HEK293 (cell line): ENCODE results near the gene ABLIM2.

Experiments
- CTCF ChIA-PET: fragments of 350-600 bp; formaldehyde crosslinking; extraction: SDS; loops from one replicate; lab custom pipeline; 2021; ENCODE audit warnings: antibody characterized with exemption; lab: Yijun Ruan, JAX
- POLR2A ChIA-PET: fragments of 300-600 bp; formaldehyde crosslinking; extraction: SDS; loops from one replicate; lab custom pipeline; 2020; ENCODE audit warnings: antibody characterized with exemption, inconsistent platforms; lab: Yijun Ruan, JAX
- H3K27ac ChIP-seq: fragments of 200-500 bp; sonication (Bioruptor generic); 2 replicates; pipeline ENCODE4 v1.5.1; 2014; ENCODE audit warnings: low read depth, low read length, control low read depth, inconsistent platforms; ENCODE audit errors: extremely low read depth
- H3K36me3 ChIP-seq, 2 experiments: fragments of 200-500 bp in 1 of 2; sonication (Bioruptor generic) in 1 of 2; 1 replicate in 1 of 2; 2 replicates in 1 of 2; pipeline ENCODE4 v1.5.1; 2014 to 2017; ENCODE audit warnings: inconsistent platforms in 2 of 2, low read length in 2 of 2; ENCODE audit not compliant: control insufficient read depth in 2 of 2, insufficient read depth in 1 of 2
- H3K4me1 ChIP-seq: fragments of 200-500 bp; sonication (Bioruptor generic); 2 replicates; pipeline ENCODE4 v1.5.1; 2014; ENCODE audit warnings: mild to moderate bottlenecking, low read length, inconsistent platforms; ENCODE audit not compliant: control insufficient read depth, insufficient read depth
- H3K4me3 ChIP-seq: 2 replicates; pipeline ENCODE4 v1.5.1; 2011; ENCODE audit warnings: low read depth, mild to moderate bottlenecking, control low read depth, low read length, moderate library complexity
- H3K9me3 ChIP-seq: fragments of 200-500 bp; sonication (Bioruptor generic); 2 replicates; pipeline ENCODE4 v1.5.1; 2014; ENCODE audit warnings: low read depth, low read length, inconsistent platforms; ENCODE audit not compliant: control insufficient read depth, insufficient read depth
- GLIS1 ChIP-seq: fragments of 450-650 bp; formaldehyde crosslinking; IDR thresholded peaks from 2 replicates; pipeline ENCODE4 v1.5.1; 2016; ENCODE audit warnings: missing biosample characterization, missing genetic modification characterization
- KLF1 ChIP-seq: fragments of 450-650 bp; formaldehyde crosslinking; IDR thresholded peaks from 2 replicates; pipeline ENCODE4 v1.5.1; 2016; ENCODE audit warnings: missing biosample characterization, missing genetic modification characterization
- KLF10 ChIP-seq: fragments of 450-650 bp; IDR thresholded peaks from 2 replicates; pipeline ENCODE4 v1.5.1; 2018; ENCODE audit warnings: missing biosample characterization, mild to moderate bottlenecking, missing genetic modification characterization
- KLF8 ChIP-seq: fragments of 450-650 bp; formaldehyde crosslinking; IDR thresholded peaks from 2 replicates; pipeline ENCODE4 v1.5.1; 2016; ENCODE audit warnings: missing biosample characterization, missing genetic modification characterization
- MZF1 ChIP-seq: fragments of 450-650 bp; formaldehyde crosslinking; IDR thresholded peaks from 2 replicates; pipeline ENCODE4 v1.5.1; 2017; ENCODE audit warnings: missing biosample characterization, missing genetic modification characterization, borderline replicate concordance
- PBX3 ChIP-seq: sonication (generic); formaldehyde crosslinking; IDR thresholded peaks from 2 replicates; pipeline ENCODE4 v1.8.1; 2022; ENCODE audit warnings: mild to moderate bottlenecking, moderate library complexity, missing genetic modification reagents
- PRDM1 ChIP-seq: fragments of 450-650 bp; formaldehyde crosslinking; IDR thresholded peaks from 2 replicates; pipeline ENCODE4; 2016; ENCODE audit warnings: missing biosample characterization, missing genetic modification characterization
- PRDM6 ChIP-seq: fragments of 450-650 bp; formaldehyde crosslinking; IDR thresholded peaks from 2 replicates; pipeline ENCODE4 v1.5.1; 2017; ENCODE audit warnings: missing biosample characterization, missing genetic modification characterization
- RBAK ChIP-seq: fragments of 450-650 bp; formaldehyde crosslinking; IDR thresholded peaks from 2 replicates; pipeline ENCODE4 v1.5.1; 2016; ENCODE audit warnings: missing biosample characterization, missing genetic modification characterization
- SCRT2 ChIP-seq: fragments of 450-650 bp; formaldehyde crosslinking; IDR thresholded peaks from 2 replicates; pipeline ENCODE4 v1.5.1; 2016; ENCODE audit warnings: missing biosample characterization, missing genetic modification characterization
- SP3 ChIP-seq: fragments of 450-650 bp; formaldehyde crosslinking; IDR thresholded peaks from 2 replicates; pipeline ENCODE4 v1.5.1; 2016; ENCODE audit warnings: missing biosample characterization, missing genetic modification characterization
- SP7 ChIP-seq: fragments of 450-650 bp; formaldehyde crosslinking; IDR thresholded peaks from 2 replicates; pipeline ENCODE4 v1.5.1; 2016; ENCODE audit warnings: missing biosample characterization, missing genetic modification characterization
- TRIM28 ChIP-seq: IDR thresholded peaks from 2 replicates; pipeline ENCODE4 v1.6.1; 2011; ENCODE audit warnings: low read length, control low read depth, borderline replicate concordance
- ZBTB17 ChIP-seq: fragments of 450-650 bp; formaldehyde crosslinking; IDR thresholded peaks from 2 replicates; pipeline ENCODE4 v1.5.1; 2016; ENCODE audit warnings: missing biosample characterization, missing genetic modification characterization
- ZBTB20 ChIP-seq: fragments of 450-650 bp; formaldehyde crosslinking; IDR thresholded peaks from 2 replicates; pipeline ENCODE4 v1.5.1; 2016; ENCODE audit warnings: missing biosample characterization, missing genetic modification characterization
- ZBTB26 ChIP-seq: fragments of 450-650 bp; formaldehyde crosslinking; optimal IDR thresholded peaks from 2 replicates; pipeline ENCODE3; 2016; ENCODE audit warnings: missing biosample characterization, mild to moderate bottlenecking, missing genetic modification characterization
- ZBTB6 ChIP-seq: fragments of 450-650 bp; formaldehyde crosslinking; IDR thresholded peaks from 2 replicates; pipeline ENCODE4 v1.5.1; 2017; ENCODE audit warnings: missing biosample characterization, missing genetic modification characterization
- ZFP41 ChIP-seq: fragments of 450-650 bp; formaldehyde crosslinking; IDR thresholded peaks from 2 replicates; pipeline ENCODE4 v1.5.1; 2016; ENCODE audit warnings: missing biosample characterization, missing genetic modification characterization, borderline replicate concordance
- ZNF214 ChIP-seq: fragments of 450-650 bp; formaldehyde crosslinking; IDR thresholded peaks from 2 replicates; pipeline ENCODE4 v1.5.1; 2017; ENCODE audit warnings: missing biosample characterization, mild to moderate bottlenecking, missing genetic modification characterization, borderline replicate concordance
- ZNF23 ChIP-seq: fragments of 450-650 bp; formaldehyde crosslinking; IDR thresholded peaks from 2 replicates; pipeline ENCODE4 v1.5.1; 2016; ENCODE audit warnings: missing biosample characterization, missing genetic modification characterization, borderline replicate concordance
- ZNF24 ChIP-seq: fragments of 450-650 bp; formaldehyde crosslinking; IDR thresholded peaks from 2 replicates; pipeline ENCODE4 v1.5.1; 2016; ENCODE audit warnings: missing biosample characterization, missing genetic modification characterization
- ZNF341 ChIP-seq: fragments of 450-650 bp; formaldehyde crosslinking; IDR thresholded peaks from 2 replicates; pipeline ENCODE4; 2016; ENCODE audit warnings: low read depth, missing biosample characterization, missing genetic modification characterization
- ZNF350 ChIP-seq: fragments of 450-650 bp; formaldehyde crosslinking; IDR thresholded peaks from 2 replicates; pipeline ENCODE4 v1.5.0; 2017; ENCODE audit warnings: missing biosample characterization, mild to moderate bottlenecking, missing genetic modification characterization
- ZNF366 ChIP-seq: fragments of 450-650 bp; formaldehyde crosslinking; conservative IDR thresholded peaks from 2 replicates; pipeline ENCODE4 v1.5.1; 2016; ENCODE audit warnings: missing biosample characterization, missing genetic modification characterization
- ZNF473 ChIP-seq: fragments of 450-650 bp; formaldehyde crosslinking; IDR thresholded peaks from 2 replicates; pipeline ENCODE4 v1.5.1; 2017; ENCODE audit warnings: missing biosample characterization, missing genetic modification characterization
- ZNF510 ChIP-seq: fragments of 450-650 bp; formaldehyde crosslinking; IDR thresholded peaks from 2 replicates; pipeline ENCODE4 v1.5.1; 2018; ENCODE audit warnings: mild to moderate bottlenecking, missing genetic modification characterization, missing biosample characterization; ENCODE audit not compliant: insufficient replicate concordance
- ZNF529 ChIP-seq: fragments of 450-650 bp; formaldehyde crosslinking; IDR thresholded peaks from 2 replicates; pipeline ENCODE4 v1.5.1; 2017; ENCODE audit warnings: missing genetic modification characterization, missing biosample characterization; ENCODE audit not compliant: insufficient replicate concordance
- ZNF580 ChIP-seq: fragments of 450-650 bp; formaldehyde crosslinking; IDR thresholded peaks from 2 replicates; pipeline ENCODE4 v1.5.1; 2016; ENCODE audit warnings: missing biosample characterization, missing genetic modification characterization
- ZNF596 ChIP-seq: fragments of 450-650 bp; IDR thresholded peaks from 2 replicates; pipeline ENCODE4 v1.5.0; 2018; ENCODE audit warnings: missing biosample characterization, mild to moderate bottlenecking, missing genetic modification characterization, moderate library complexity
- ZNF639 ChIP-seq: fragments of 450-650 bp; formaldehyde crosslinking; IDR thresholded peaks from 2 replicates; pipeline ENCODE4 v1.5.1; 2016; ENCODE audit warnings: missing biosample characterization, missing genetic modification characterization
- ZNF76 ChIP-seq: fragments of 450-650 bp; formaldehyde crosslinking; IDR thresholded peaks from 2 replicates; pipeline ENCODE4; 2016; ENCODE audit warnings: low read depth, missing biosample characterization, missing genetic modification characterization, borderline replicate concordance
- ZNF792 ChIP-seq: fragments of 450-650 bp; formaldehyde crosslinking; IDR thresholded peaks from 2 replicates; pipeline ENCODE4 v1.5.1; 2016; ENCODE audit warnings: missing biosample characterization, missing genetic modification characterization

The ABLIM2 gene

GRCh38 chr4:8158710-8159536 lies at the start of gene ABLIM2:
Gene ABLIM2, minus strand, starts transcription at chr4:8158813. Its CDS starts 124 bp downstream, at chr4:8158689.
- H3K36me3 ChIP-seq: no peaks in the 10 kb centered on the region
- peak within 1 kb of the TSS; percentile 60 for H3K4me3 ChIP-seq
- ChIA-PET CTCF (interaction anchor here (0.7 kb wide), 2 partner anchors 186 to 315 kb away, joined by 3 to 6 read pairs; no protein-coding TSS in a partner anchor), POLR2A (interaction anchor here (0.6 kb wide), 1 partner anchor 252 kb away, joined by 3 read pairs; no protein-coding TSS in a partner anchor)
- H3K27ac ChIP-seq: no peak within 1 kb of the TSS; the same call in 1 of the 2 replicates
- H3K9me3 ChIP-seq: no peaks in the 10 kb centered on the region
- H3K4me1 ChIP-seq: no peaks in the 10 kb centered on the region
- peak; percentile 10 for TF ChIP-seq ZBTB26 (tag by site-specific recombination)
- TF ChIP-seq ZNF580 (tag by site-specific recombination): no peak
- TF ChIP-seq ZNF366 (tag by site-specific recombination): no peak
- TF ChIP-seq ZFP41 (tag by site-specific recombination): no peak
- TF ChIP-seq MZF1 (tag by site-specific recombination): no peak
- TF ChIP-seq ZNF76 (tag by site-specific recombination): peak; percentile 93
- TF ChIP-seq ZNF350 (tag by site-specific recombination): no peak
- no peak for TF ChIP-seq SP7 (tag by site-specific recombination)
- no peak for TF ChIP-seq ZNF24 (tag by site-specific recombination)
- peak; percentile 90 for TF ChIP-seq SP3 (tag by site-specific recombination)
- TF ChIP-seq ZBTB20: no peak
- no peak for TF ChIP-seq RBAK (tag by site-specific recombination)
- TF ChIP-seq ZNF214 (tag by site-specific recombination): no peak
- TF ChIP-seq ZNF792 (tag by site-specific recombination): no peak
- no peak for TF ChIP-seq ZNF639 (tag by site-specific recombination)
- no peak for TF ChIP-seq ZNF473 (tag by site-specific recombination)
- peak; percentile 39; the same call in 1 of the 2 replicates for TF ChIP-seq GLIS1 (tag by site-specific recombination)
- peak; percentile 78 for TF ChIP-seq ZBTB17 (tag by site-specific recombination)
- TF ChIP-seq PBX3 (CRISPR knock-in tag): peak; percentile 44; the same call in 1 of the 2 replicates
- no peak for TF ChIP-seq ZNF596 (tag by site-specific recombination)
- peak; percentile 41 for TF ChIP-seq ZNF341 (tag by site-specific recombination)
- TF ChIP-seq ZNF529 (tag by site-specific recombination): no peak
- TF ChIP-seq SCRT2 (tag by site-specific recombination): no peak
- TF ChIP-seq ZBTB6 (tag by site-specific recombination): no peak
- peak; percentile 86 for TF ChIP-seq KLF10 (tag by site-specific recombination)
- no peak for TF ChIP-seq TRIM28
- TF ChIP-seq KLF1: peak; percentile 83
- no peak for TF ChIP-seq PRDM6 (tag by site-specific recombination)
- TF ChIP-seq KLF8: peak; percentile 59; the same call in 1 of the 2 replicates
- TF ChIP-seq ZNF510 (tag by site-specific recombination): no peak
- TF ChIP-seq ZNF23 (tag by site-specific recombination): no peak
- TF ChIP-seq PRDM1 (tag by site-specific recombination): no peak
